ENCODE results near the gene NPAP1. TPM values are rescaled to one million over a fixed set of nuclear protein-coding genes. Genes with fewer than 3 reads are reported as not detected.

The NPAP1 gene
- total RNA-seq, 4 donors from 2014 or later, result 0.15 TPM; not detected in 3

DNA sequence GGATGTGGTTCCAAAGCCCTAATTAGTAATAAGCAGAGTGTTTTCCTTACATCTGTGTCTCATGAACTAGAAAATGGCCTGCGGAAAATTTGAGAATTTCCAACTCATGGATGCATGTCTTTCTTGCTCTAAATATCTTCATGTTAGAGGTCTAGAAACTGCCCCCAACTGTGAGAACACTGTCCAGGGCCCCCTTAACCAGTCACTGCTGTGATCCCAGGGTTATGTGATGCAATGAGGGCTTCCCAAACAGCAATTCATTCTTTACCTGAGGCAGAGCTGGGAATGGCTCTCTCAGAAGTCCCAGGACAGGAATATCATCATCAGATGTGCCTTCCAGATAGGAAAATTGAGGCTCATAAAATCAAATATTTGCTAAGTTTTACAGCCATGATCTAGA is 8.2 kb downstream of the NPAP1 start:
- Histone ChIP-seq H3K27me3 (no peaks in the 10 kb centered on the region), H3K27ac (no peak overlapping the region), H3K4me1 (no peaks in the 10 kb centered on the region), H3K4me3 (no peak overlapping the region), H3K36me3 (no peaks in the 10 kb centered on the region), H3K9me3 (no peaks in the 10 kb centered on the region)
- ATAC-seq, result no peak
- WGBS, 2 donors (ENCODE audit: low coverage in 1 of 2), result 100% methylated on average over 1 of the region's 1 CpG
- no peak for TF ChIP-seq POLR2AphosphoS5 (IDR thresholded peaks at IDR 0.05)
- no peak for TF ChIP-seq EP300 (IDR thresholded peaks at IDR 0.05)
- TF ChIP-seq, protein P1, sequence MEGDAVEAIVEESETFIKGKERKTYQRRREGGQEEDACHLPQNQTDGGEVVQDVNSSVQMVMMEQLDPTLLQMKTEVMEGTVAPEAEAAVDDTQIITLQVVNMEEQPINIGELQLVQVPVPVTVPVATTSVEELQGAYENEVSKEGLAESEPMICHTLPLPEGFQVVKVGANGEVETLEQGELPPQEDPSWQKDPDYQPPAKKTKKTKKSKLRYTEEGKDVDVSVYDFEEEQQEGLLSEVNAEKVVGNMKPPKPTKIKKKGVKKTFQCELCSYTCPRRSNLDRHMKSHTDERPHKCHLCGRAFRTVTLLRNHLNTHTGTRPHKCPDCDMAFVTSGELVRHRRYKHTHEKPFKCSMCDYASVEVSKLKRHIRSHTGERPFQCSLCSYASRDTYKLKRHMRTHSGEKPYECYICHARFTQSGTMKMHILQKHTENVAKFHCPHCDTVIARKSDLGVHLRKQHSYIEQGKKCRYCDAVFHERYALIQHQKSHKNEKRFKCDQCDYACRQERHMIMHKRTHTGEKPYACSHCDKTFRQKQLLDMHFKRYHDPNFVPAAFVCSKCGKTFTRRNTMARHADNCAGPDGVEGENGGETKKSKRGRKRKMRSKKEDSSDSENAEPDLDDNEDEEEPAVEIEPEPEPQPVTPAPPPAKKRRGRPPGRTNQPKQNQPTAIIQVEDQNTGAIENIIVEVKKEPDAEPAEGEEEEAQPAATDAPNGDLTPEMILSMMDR (IDR thresholded peaks at IDR 0.05), result no peak
- no peak for TF ChIP-seq POLR2A (IDR thresholded peaks at IDR 0.05)

DNA sequence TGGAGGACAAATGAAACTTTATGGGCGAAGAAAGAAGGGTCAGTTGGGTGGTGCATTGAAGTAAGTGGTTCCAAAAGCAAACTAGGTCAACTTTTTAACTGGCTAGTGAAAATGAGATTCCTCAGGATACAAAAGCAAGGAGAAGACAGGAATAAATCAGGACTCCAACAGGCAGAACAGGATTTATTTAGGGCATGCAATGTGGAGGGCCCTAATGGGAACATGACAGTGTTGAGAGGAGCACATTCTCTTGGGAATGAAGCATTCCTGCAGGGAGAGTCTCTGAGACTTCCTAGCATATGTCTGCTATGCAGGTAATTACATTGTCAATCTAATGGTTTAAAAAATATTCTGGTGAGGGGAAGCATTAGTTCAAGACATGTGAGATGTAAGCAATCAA is 8.7 kb downstream of the NPAP1 start:
- TF ChIP-seq, protein P1 (IDR thresholded peaks at IDR 0.05), result no peak
- TF ChIP-seq POLR2AphosphoS5 (IDR thresholded peaks at IDR 0.05) (no peak), EP300 (IDR thresholded peaks at IDR 0.05) (no peak), POLR2A (IDR thresholded peaks at IDR 0.05) (no peak)
- 33 to 50% methylated on average over 1 of the region's 1 CpG for WGBS, 2 donors (ENCODE audit: low coverage in 1 of 2)
- Histone ChIP-seq H3K27me3 (no peaks in the 10 kb centered on the region), H3K27ac (no peak overlapping the region), H3K4me3 (no peak overlapping the region), H3K4me1 (no peaks in the 10 kb centered on the region), H3K9me3 (no peaks in the 10 kb centered on the region), H3K36me3 (no peaks in the 10 kb centered on the region)
- ATAC-seq, result no peak

DNA sequence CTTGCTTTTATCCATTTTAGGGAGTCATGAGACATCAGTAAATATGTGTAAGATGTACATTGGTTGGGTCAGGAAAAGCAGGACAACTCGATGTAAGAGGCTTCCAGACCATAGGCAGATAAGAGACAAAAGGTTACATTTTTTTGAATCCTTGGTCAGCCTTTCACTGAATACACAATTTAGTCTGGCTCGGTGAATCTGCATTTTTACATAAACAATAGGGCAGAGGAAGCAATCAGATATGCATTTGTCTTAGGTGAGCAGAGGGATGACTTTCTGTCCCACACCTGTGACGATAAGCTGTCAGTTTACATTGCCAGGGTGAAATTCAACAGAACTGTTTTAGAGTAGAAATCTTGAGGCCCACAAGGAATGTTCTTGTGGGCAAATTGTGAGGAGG is 20.6 kb downstream of the NPAP1 start:
- TF ChIP-seq EP300 (IDR thresholded peaks at IDR 0.05), result no peak
- TF ChIP-seq POLR2A (IDR thresholded peaks at IDR 0.05), result no peak
- TF ChIP-seq, protein P1 (IDR thresholded peaks at IDR 0.05), result no peak
- no peaks in the 10 kb centered on the region for H3K27me3 ChIP-seq
- peaks cover 0 to 11% (median 0%) of the 10 kb centered on the region in 3 donors for H3K9me3 ChIP-seq
- H3K4me3 ChIP-seq, result no peak overlapping the region
- no peaks in the 10 kb centered on the region for H3K4me1 ChIP-seq
- 38 to 43% methylated on average over 2 to 3 of the region's 3 CpGs for WGBS, 2 donors (ENCODE audit: low coverage in 1 of 2)
- H3K27ac ChIP-seq, result no peak overlapping the region
- ATAC-seq, result no peak
- H3K36me3 ChIP-seq, result no peaks in the 10 kb centered on the region

DNA sequence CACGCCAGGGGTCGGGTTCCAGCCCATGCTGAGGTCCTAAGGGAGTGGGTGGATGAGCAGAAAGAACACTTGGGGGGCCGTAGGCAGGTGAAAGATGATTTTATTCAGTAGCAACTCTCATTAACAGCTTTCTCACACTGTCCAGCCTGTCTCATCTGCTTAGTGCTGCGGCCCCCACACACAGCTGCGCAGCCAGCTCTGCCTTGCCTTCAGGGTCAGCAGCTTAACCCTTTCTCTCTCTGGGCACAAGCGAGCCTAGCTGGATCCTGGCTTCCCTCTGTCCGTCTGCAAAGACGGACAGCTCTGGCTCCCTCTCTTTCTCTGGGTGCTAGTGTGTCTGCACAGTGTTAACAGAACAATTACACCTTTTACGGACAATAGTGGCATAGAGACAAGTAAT is 21.3 kb downstream of the NPAP1 start:
- H3K36me3 ChIP-seq, result no peaks in the 10 kb centered on the region
- no peaks in the 10 kb centered on the region for H3K27me3 ChIP-seq
- no peak for ATAC-seq
- WGBS, 2 donors (ENCODE audit: low coverage in 1 of 2), result 33 to 50% methylated on average over 1 to 7 of the region's 9 CpGs
- no peak overlapping the region for H3K4me3 ChIP-seq
- no peaks in the 10 kb centered on the region for H3K4me1 ChIP-seq
- H3K27ac ChIP-seq, result no peak overlapping the region
- TF ChIP-seq EP300 (IDR thresholded peaks at IDR 0.05), result no peak
- TF ChIP-seq, protein P1 (IDR thresholded peaks at IDR 0.05), result no peak
- H3K9me3 ChIP-seq, result peaks cover 0 to 4% (median 0%) of the 10 kb centered on the region in 3 donors

DNA sequence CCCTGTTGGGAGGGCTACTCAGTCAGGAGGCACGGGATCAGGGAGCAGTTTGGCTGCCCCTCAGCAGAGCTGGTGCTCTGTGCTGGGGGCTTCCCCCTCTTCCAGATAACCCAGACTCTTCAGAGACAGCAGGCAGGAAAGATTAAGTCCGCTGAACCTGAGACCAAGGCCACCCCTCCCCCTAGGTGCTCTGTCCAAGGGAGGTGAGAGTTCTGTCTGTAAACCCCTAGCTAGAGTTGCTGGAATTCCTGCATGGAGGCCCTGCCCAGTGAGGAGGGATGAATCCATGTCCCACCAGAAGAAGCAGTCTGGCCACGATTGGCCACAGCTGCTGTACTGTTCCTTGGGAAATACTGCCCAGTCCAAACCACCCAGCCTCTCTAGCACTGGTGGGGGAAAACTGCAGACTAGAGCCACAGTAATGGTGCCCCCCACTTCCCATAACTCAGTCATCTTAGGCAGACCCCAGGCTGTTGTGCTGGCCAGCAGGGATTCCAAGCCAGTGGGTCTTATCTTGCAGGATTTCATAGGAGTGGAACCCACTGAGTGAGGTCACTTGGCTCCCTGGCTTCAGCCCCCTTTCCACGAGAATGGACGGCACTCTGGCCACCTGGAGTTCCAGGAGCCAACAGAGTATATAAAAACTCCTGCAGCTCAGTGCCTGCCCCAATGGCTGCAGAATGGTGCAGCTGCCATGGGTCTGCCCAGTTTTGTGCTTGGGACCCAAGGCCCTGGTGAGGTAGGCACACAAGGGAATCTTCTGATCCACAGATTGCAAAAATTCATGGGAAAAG is 42.9 kb downstream of the NPAP1 start:
- no peaks in the 10 kb centered on the region for H3K27me3 ChIP-seq
- no peaks in the 10 kb centered on the region for H3K36me3 ChIP-seq
- peaks cover 0 to 11% (median 0%) of the 10 kb centered on the region in 3 donors for H3K9me3 ChIP-seq
- no peak overlapping the region for H3K27ac ChIP-seq
- H3K4me3 ChIP-seq, result no peak overlapping the region
- WGBS, 2 donors (ENCODE audit: low coverage in 1 of 2), result no CpG with 5 or more reads among the region's 5 CpGs
- TF ChIP-seq EP300 (IDR thresholded peaks at IDR 0.05) (no peak), POLR2AphosphoS5 (IDR thresholded peaks at IDR 0.05) (no peak), POLR2A (IDR thresholded peaks at IDR 0.05) (no peak)
- TF ChIP-seq, protein P1 (IDR thresholded peaks at IDR 0.05), result no peak
- ATAC-seq, result no peak
- H3K4me1 ChIP-seq, result no peaks in the 10 kb centered on the region

Data from gastroesophageal sphincter (tissue), 4 donors.